HG03196 (cell line): Measurements from ENCODE around the gene SLC24A3.

ENCODE experiments used
- ATAC-seq: cut with Tn5 transposase; IDR thresholded peaks from one replicate; pipeline ENCODE4 v1.9.1; 2021; ENCODE audit not compliant: unreplicated experiment

Gene SLC24A3

GRCh38 chr20:19416627-19417026, 204.2 kb downstream of the SLC24A3 start:
- ATAC-seq: no peak

- ATAC-seq: no peak
These were observed 207.0 kb downstream of the SLC24A3 start for GRCh38 chr20:19419396-19419795.

GRCh38 chr20:19423097-19423899, 210.9 kb downstream of the SLC24A3 start:
- no peak for ATAC-seq

- ATAC-seq: no peak
These were observed 211.6 kb downstream of the SLC24A3 start for GRCh38 chr20:19423900-19424620.

GRCh38 chr20:19426356-19426755, 213.9 kb downstream of the SLC24A3 start:
- no peak for ATAC-seq

GRCh38 chr20:19427480-19427879, 215.0 kb downstream of the SLC24A3 start:
- ATAC-seq: no peak

- ATAC-seq: no peak
These were observed 215.5 kb downstream of the SLC24A3 start for GRCh38 chr20:19427913-19428312.

GRCh38 chr20:19428324-19428723, 215.9 kb downstream of the SLC24A3 start:
- ATAC-seq: no peak

- ATAC-seq: no peak
These were observed 217.1 kb downstream of the SLC24A3 start for GRCh38 chr20:19429538-19429937.

- no peak for ATAC-seq
These were observed 218.3 kb downstream of the SLC24A3 start for GRCh38 chr20:19430641-19431315.

- no peak for ATAC-seq
These were observed 218.9 kb downstream of the SLC24A3 start for GRCh38 chr20:19431316-19431700.

- ATAC-seq: no peak
These were observed 219.5 kb downstream of the SLC24A3 start for GRCh38 chr20:19431906-19432305.

- ATAC-seq: no peak
These were observed 221.2 kb downstream of the SLC24A3 start for GRCh38 chr20:19433371-19434350.

GRCh38 chr20:19435316-19435715, 222.9 kb downstream of the SLC24A3 start:
- ATAC-seq: no peak

GRCh38 chr20:19435821-19436220, 223.4 kb downstream of the SLC24A3 start:
- no peak for ATAC-seq

GRCh38 chr20:19438488-19438887, 226.0 kb downstream of the SLC24A3 start:
- no peak for ATAC-seq

GRCh38 chr20:19440660-19441527, 228.5 kb downstream of the SLC24A3 start:
- no peak for ATAC-seq

GRCh38 chr20:19446246-19446645, 233.8 kb downstream of the SLC24A3 start:
- no peak for ATAC-seq

GRCh38 chr20:19448632-19449031, 236.2 kb downstream of the SLC24A3 start:
- ATAC-seq: no peak

- no peak for ATAC-seq
These were observed 236.6 kb downstream of the SLC24A3 start for GRCh38 chr20:19449051-19449450.
